DOHH2 (cell line): Measurements from ENCODE around the gene PAK1.
"Not testable (repeated sequence)": the region's sequence is repeated elsewhere in the genome, so short reads cannot be mapped to it uniquely, and the experiment has no call there.

Source experiments
- H3F3A ChIP-seq: fragments of 200-600 bp; sonication (generic), shearing (Covaris generic); 2 replicates; pipeline ENCODE4 v1.6.0; 2016; ENCODE audit warnings: antibody characterized with exemption, mild to moderate bottlenecking; ENCODE audit not compliant: control insufficient read depth, insufficient read depth
- H3K27ac ChIP-seq: fragments of 200-600 bp; sonication (generic); 2 replicates; pipeline ENCODE4 v1.5.1; 2014; ENCODE audit warnings: low read depth, mild to moderate bottlenecking, low read length, moderate library complexity
- H3K27me3 ChIP-seq: fragments of 200-600 bp; sonication (generic); 2 replicates; pipeline ENCODE4 v1.6.1; 2014; ENCODE audit warnings: mild to moderate bottlenecking, low read length, mixed read lengths; ENCODE audit not compliant: control insufficient read depth
- H3K36me3 ChIP-seq: fragments of 200-600 bp; sonication (generic); 2 replicates; pipeline ENCODE4 v1.6.1; 2014; ENCODE audit warnings: mild to moderate bottlenecking, low read length, moderate library complexity, mixed read lengths; ENCODE audit not compliant: control insufficient read depth
- H3K4me1 ChIP-seq: fragments of 200-600 bp; sonication (generic); 2 replicates; pipeline ENCODE4 v1.6.1; 2014; ENCODE audit warnings: mild to moderate bottlenecking, low read length, mixed read lengths; ENCODE audit not compliant: control insufficient read depth
- H3K4me2 ChIP-seq: fragments of 200-600 bp; sonication (generic); 2 replicates; pipeline ENCODE4 v1.6.0; 2014; ENCODE audit warnings: mild to moderate bottlenecking, low read length, moderate library complexity
- H3K4me3 ChIP-seq: fragments of 200-600 bp; sonication (generic); 2 replicates; pipeline ENCODE4 v1.5.1; 2014; ENCODE audit warnings: mild to moderate bottlenecking, low read length, mixed read lengths
- H3K79me2 ChIP-seq: fragments of 200-600 bp; sonication (generic); 2 replicates; pipeline ENCODE4 v1.6.1; 2014; ENCODE audit warnings: mild to moderate bottlenecking, low read length, mixed read lengths; ENCODE audit not compliant: control insufficient read depth
- H3K9me2 ChIP-seq: fragments of 200-600 bp; sonication (generic); replicated peaks from 2 replicates; pipeline ENCODE4 v1.6.1; 2014; ENCODE audit warnings: mild to moderate bottlenecking, low read length, mixed read lengths; ENCODE audit not compliant: control insufficient read depth
- H3K9me3 ChIP-seq: fragments of 200-600 bp; sonication (generic); 2 replicates; pipeline ENCODE4 v1.6.1; 2014; ENCODE audit warnings: antibody characterized with exemption, low read length, mixed read lengths; ENCODE audit not compliant: control insufficient read depth, insufficient read depth
- H4K20me1 ChIP-seq: fragments of 200-600 bp; sonication (generic); 2 replicates; pipeline ENCODE4 v1.6.0; 2014; ENCODE audit warnings: low read depth, mild to moderate bottlenecking, antibody characterized with exemption, low read length, moderate library complexity; ENCODE audit not compliant: control insufficient read depth, insufficient read depth
- CTCF ChIP-seq: fragments of 200-600 bp; sonication (generic); IDR thresholded peaks from one replicate; pipeline ENCODE4 v1.5.1; 2014; ENCODE audit warnings: antibody characterized with exemption, mild to moderate bottlenecking, low read depth, low read length; ENCODE audit not compliant: poor library complexity, severe bottlenecking
- EZH2phosphoT487 ChIP-seq: fragments of 200-600 bp; sonication (generic); IDR thresholded peaks from 2 replicates; pipeline ENCODE4 v1.6.1; 2017; ENCODE audit warnings: borderline replicate concordance, mild to moderate bottlenecking, antibody characterized with exemption, low read length, moderate library complexity, mixed read lengths

The PAK1 gene

GRCh38 chr11:77386178-77386577 lies 87.7 kb downstream of the PAK1 start:
- Histone ChIP-seq H3K4me3 (no peak overlapping the region), H3K36me3 (no peaks in the 10 kb centered on the region; the same call in 1 of the 2 replicates), H3F3A (no peaks in the 10 kb centered on the region), H3K9me2 (no peaks in the 10 kb centered on the region), H3K4me2 (no peak overlapping the region), H4K20me1 (no peaks in the 10 kb centered on the region), H3K79me2 (no peaks in the 10 kb centered on the region), H3K9me3 (no peaks in the 10 kb centered on the region), H3K27me3 (no peaks in the 10 kb centered on the region), H3K27ac (no peak overlapping the region), H3K4me1 (peaks cover 6% of the 10 kb centered on the region)
- no peak for TF ChIP-seq EZH2phosphoT487
- no peak for TF ChIP-seq CTCF

- H3K4me1 ChIP-seq, H3K36me3 ChIP-seq, H3K27ac ChIP-seq, H3K79me2 ChIP-seq, H3K4me3 ChIP-seq, H4K20me1 ChIP-seq, H3K9me3 ChIP-seq, H3K9me2 ChIP-seq, H3K4me2 ChIP-seq, H3K27me3 ChIP-seq, H3F3A ChIP-seq: not testable (repeated sequence)
These were observed 88.6 kb downstream of the PAK1 start for GRCh38 chr11:77385255-77385771.

- no peaks in the 10 kb centered on the region for H3K79me2 ChIP-seq
- peaks cover 2% of the 10 kb centered on the region for H3K4me1 ChIP-seq
These were observed 89.3 kb downstream of the PAK1 start for GRCh38 chr11:77384571-77384970.

GRCh38 chr11:77383349-77383748 lies 90.5 kb downstream of the PAK1 start:
- H3K79me2 ChIP-seq, H3F3A ChIP-seq, H3K4me1 ChIP-seq, H3K9me3 ChIP-seq, H3K27me3 ChIP-seq, H3K36me3 ChIP-seq, H4K20me1 ChIP-seq, H3K4me3 ChIP-seq, H3K4me2 ChIP-seq, H3K9me2 ChIP-seq, H3K27ac ChIP-seq: not testable (repeated sequence)

More at GRCh38 chr11:77384571-77384970, 89.3 kb downstream of the PAK1 start:
- TF ChIP-seq CTCF (no peak), EZH2phosphoT487 (no peak)
- H3K36me3 ChIP-seq, result no peaks in the 10 kb centered on the region
- no peaks in the 10 kb centered on the region for H3K9me2 ChIP-seq
- no peak overlapping the region for H3K27ac ChIP-seq
- no peaks in the 10 kb centered on the region for H4K20me1 ChIP-seq
- H3K4me3 ChIP-seq, result no peak overlapping the region
- H3F3A ChIP-seq, result no peaks in the 10 kb centered on the region
- H3K9me3 ChIP-seq, result no peaks in the 10 kb centered on the region
- H3K27me3 ChIP-seq, result no peaks in the 10 kb centered on the region
- no peak overlapping the region for H3K4me2 ChIP-seq
